ENCODE measurements around the gene ZKSCAN1. TPM values are rescaled to one million over a fixed set of nuclear protein-coding genes. Genes with fewer than 3 reads are reported as not detected.

The ZKSCAN1 gene
- total RNA-seq, 1 experiment from 2014 or later, result 13.6 TPM

DNA sequence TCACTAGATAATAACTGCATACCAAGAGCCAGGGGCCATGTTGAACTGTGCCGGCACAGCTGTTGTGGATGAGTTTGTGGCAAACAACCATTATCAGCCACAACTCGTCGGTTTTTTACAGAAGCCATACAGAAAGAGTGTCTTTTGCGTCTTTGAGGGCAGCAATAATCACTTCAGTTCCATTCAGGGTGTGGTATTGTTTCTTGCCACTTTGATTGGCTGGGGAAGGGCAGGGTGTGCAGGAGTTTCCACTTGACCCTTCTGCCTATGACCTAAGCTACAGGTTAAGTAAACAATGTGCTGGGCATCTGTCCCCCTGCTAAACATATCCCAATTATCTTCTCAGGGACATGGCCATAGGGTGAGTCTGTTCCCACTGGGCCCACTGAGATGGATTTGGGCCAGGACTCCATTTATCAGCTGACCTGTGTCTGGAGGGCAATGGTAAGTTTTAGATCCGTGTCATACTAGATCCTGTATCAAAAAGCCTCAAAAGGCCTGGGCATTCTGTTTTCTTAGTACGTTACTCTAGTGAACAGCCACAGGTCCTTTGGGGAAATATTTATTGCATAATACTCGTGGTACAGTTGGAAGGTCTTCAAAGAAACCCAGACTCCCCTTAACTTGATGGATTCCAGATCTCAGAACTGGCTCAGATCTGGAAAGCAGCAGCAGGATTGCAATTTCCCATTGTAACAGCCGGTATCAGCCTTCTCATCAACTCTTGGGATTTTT, 50.2 kb downstream of the ZKSCAN1 start:
- H3K9me2 ChIP-seq (replicated peaks; ENCODE audit: low read length), result no peaks in the 10 kb centered on the region
- no TSS peak for BruUV-seq (replicated peaks)
- H3K27ac ChIP-seq (ENCODE audit: low read length), result no peak overlapping the region
- H3K79me2 ChIP-seq (ENCODE audit: low read length), result no peaks in the 10 kb centered on the region
- H3K9ac ChIP-seq (ENCODE audit: low read length), result no peak overlapping the region
- no peak overlapping the region for H3K4me3 ChIP-seq (ENCODE audit: low read length)
- ATAC-seq, result no peak
- H2AFZ ChIP-seq (ENCODE audit: low read length), result no peak overlapping the region
- H3F3A ChIP-seq (ENCODE audit: low read length, unreplicated experiment), result no peaks in the 10 kb centered on the region
- ChIA-PET POLR2A (ENCODE audit: unreplicated experiment) (no interaction called here), CTCF (no interaction called here)
- intact Hi-C loops (cut with micrococcal nuclease), result no loop called here
- H3K27me3 ChIP-seq (ENCODE audit: low read length), result no peaks in the 10 kb centered on the region
- DNase-seq, result no peak
- no peaks in the 10 kb centered on the region for H3K9me3 ChIP-seq (ENCODE audit: low read length)
- peaks cover 9% of the 10 kb centered on the region for H3K36me3 ChIP-seq (ENCODE audit: low read depth, low read length)
- no peak overlapping the region for H3K4me2 ChIP-seq (ENCODE audit: low read length)
- TF ChIP-seq EZH2phosphoT487 (IDR thresholded peaks at IDR 0.05; ENCODE audit: borderline replicate concordance, low read length) (no peak), EZH2 (IDR thresholded peaks at IDR 0.05; ENCODE audit: low read length, unreplicated experiment) (no peak)
- H3K4me1 ChIP-seq (ENCODE audit: insufficient read depth, low read length), result no peaks in the 10 kb centered on the region
- H4K20me1 ChIP-seq (ENCODE audit: low read length), result no peaks in the 10 kb centered on the region

DNA sequence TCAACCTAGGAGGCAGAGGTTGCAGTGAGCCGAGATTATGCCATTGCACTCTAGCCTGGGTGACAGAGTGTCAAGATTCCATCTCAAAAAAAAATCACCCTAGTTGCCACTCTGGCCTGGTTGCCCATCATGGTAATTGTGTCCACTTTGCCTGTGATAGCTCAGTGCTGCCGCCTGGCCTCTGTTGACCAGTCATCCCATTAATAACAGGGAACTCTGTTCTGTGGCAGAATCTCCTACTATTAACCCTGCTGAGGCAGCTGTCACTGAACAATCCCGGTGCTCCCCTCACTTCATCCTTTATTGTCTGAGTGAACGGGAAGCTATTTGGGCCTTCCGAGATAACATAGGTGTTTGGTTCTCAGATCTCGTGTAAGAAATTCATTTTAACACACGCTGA, 51.6 kb downstream of the ZKSCAN1 start:
- no peaks in the 10 kb centered on the region for H3K79me2 ChIP-seq (ENCODE audit: low read length)
- intact Hi-C loops (cut with micrococcal nuclease), result no loop called here
- H3K4me1 ChIP-seq (ENCODE audit: insufficient read depth, low read length), result no peaks in the 10 kb centered on the region
- ATAC-seq, result peak; percentile 45
- ChIA-PET POLR2A (ENCODE audit: unreplicated experiment) (no interaction called here), CTCF (no interaction called here)
- no peak overlapping the region for H3K9ac ChIP-seq (ENCODE audit: low read length)
- TF ChIP-seq, protein P1, sequence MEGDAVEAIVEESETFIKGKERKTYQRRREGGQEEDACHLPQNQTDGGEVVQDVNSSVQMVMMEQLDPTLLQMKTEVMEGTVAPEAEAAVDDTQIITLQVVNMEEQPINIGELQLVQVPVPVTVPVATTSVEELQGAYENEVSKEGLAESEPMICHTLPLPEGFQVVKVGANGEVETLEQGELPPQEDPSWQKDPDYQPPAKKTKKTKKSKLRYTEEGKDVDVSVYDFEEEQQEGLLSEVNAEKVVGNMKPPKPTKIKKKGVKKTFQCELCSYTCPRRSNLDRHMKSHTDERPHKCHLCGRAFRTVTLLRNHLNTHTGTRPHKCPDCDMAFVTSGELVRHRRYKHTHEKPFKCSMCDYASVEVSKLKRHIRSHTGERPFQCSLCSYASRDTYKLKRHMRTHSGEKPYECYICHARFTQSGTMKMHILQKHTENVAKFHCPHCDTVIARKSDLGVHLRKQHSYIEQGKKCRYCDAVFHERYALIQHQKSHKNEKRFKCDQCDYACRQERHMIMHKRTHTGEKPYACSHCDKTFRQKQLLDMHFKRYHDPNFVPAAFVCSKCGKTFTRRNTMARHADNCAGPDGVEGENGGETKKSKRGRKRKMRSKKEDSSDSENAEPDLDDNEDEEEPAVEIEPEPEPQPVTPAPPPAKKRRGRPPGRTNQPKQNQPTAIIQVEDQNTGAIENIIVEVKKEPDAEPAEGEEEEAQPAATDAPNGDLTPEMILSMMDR (conservative IDR thresholded peaks at IDR 0.05; ENCODE audit: low read depth, low read length), result no peak
- TF ChIP-seq EZH2phosphoT487 (IDR thresholded peaks at IDR 0.05; ENCODE audit: borderline replicate concordance, low read length) (no peak), EZH2 (IDR thresholded peaks at IDR 0.05; ENCODE audit: low read length, unreplicated experiment) (no peak)
- H3K27me3 ChIP-seq (ENCODE audit: low read length), result no peaks in the 10 kb centered on the region
- no peak for DNase-seq
- no peaks in the 10 kb centered on the region for H4K20me1 ChIP-seq (ENCODE audit: low read length)
- H3K9me2 ChIP-seq (replicated peaks; ENCODE audit: low read length), result no peaks in the 10 kb centered on the region
- BruUV-seq (replicated peaks), result TSS peak; percentile 3
- peaks cover 12% of the 10 kb centered on the region for H3K9me3 ChIP-seq (ENCODE audit: low read length)
- no peak overlapping the region for H2AFZ ChIP-seq (ENCODE audit: low read length)
- no peak overlapping the region for H3K4me3 ChIP-seq (ENCODE audit: low read length)
- no peaks in the 10 kb centered on the region for H3F3A ChIP-seq (ENCODE audit: low read length, unreplicated experiment)
- no peak overlapping the region for H3K27ac ChIP-seq (ENCODE audit: low read length)
- no peak overlapping the region for H3K4me2 ChIP-seq (ENCODE audit: low read length)
- H3K36me3 ChIP-seq (ENCODE audit: low read depth, low read length), result peaks cover 23% of the 10 kb centered on the region

DNA sequence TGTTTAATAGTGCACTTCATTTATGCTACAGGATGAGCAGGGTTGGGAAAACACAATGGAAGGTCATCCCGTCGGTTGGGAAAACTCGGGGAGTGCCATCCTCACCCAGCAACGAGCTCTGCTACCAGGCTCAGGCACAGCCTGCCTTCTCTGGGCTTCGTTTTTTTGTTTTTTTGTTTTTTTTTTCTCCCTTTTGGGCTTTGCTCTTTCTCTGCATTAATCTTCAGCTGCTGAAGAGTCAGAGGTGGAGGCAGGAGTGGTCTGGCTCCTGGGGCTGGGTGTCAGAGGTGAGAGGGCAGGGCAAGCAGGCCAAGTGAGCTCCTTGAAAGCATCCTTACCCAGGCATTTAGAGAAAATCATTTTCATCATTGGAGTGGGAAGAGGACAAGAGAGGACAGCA, 54.6 kb downstream of the ZKSCAN1 start:
- intact Hi-C loops (cut with micrococcal nuclease), result no loop called here
- H3K27ac ChIP-seq (ENCODE audit: low read length), result no peak overlapping the region
- no peaks in the 10 kb centered on the region for H3K9me2 ChIP-seq (replicated peaks; ENCODE audit: low read length)
- ATAC-seq, result no peak
- no peak for DNase-seq
- ChIA-PET CTCF (no interaction called here), POLR2A (ENCODE audit: unreplicated experiment) (no interaction called here)
- peaks cover 52% of the 10 kb centered on the region for H3K36me3 ChIP-seq (ENCODE audit: low read depth, low read length)
- no TSS peak for BruUV-seq (replicated peaks)
- TF ChIP-seq, protein P1 (conservative IDR thresholded peaks at IDR 0.05; ENCODE audit: low read depth, low read length), result no peak
- H3K4me1 ChIP-seq (ENCODE audit: insufficient read depth, low read length), result no peaks in the 10 kb centered on the region
- H4K20me1 ChIP-seq (ENCODE audit: low read length), result no peaks in the 10 kb centered on the region
- H3K27me3 ChIP-seq (ENCODE audit: low read length), result no peaks in the 10 kb centered on the region
- H3K9ac ChIP-seq (ENCODE audit: low read length), result no peak overlapping the region
- no peaks in the 10 kb centered on the region for H3K79me2 ChIP-seq (ENCODE audit: low read length)
- no peak overlapping the region for H3K4me2 ChIP-seq (ENCODE audit: low read length)
- no peak overlapping the region for H2AFZ ChIP-seq (ENCODE audit: low read length)
- H3K4me3 ChIP-seq (ENCODE audit: low read length), result no peak overlapping the region
- no peaks in the 10 kb centered on the region for H3F3A ChIP-seq (ENCODE audit: low read length, unreplicated experiment)
- peaks cover 18% of the 10 kb centered on the region for H3K9me3 ChIP-seq (ENCODE audit: low read length)

Measured in PC-3 (cell line).